Spleen (tissue), 7 donors: ENCODE results near the gene ABCC5.

Experiments used
- CTCF ChIP-seq, 11 experiments: fragments of 200-600 bp in 7 of 11; fragments of 450-650 bp in 4 of 11; sonication (generic) in 4 of 11; IDR thresholded peaks in 8 of 11; conservative IDR thresholded peaks in 3 of 11; 1 replicate in 7 of 11; 2 replicates in 4 of 11; pipeline versions ENCODE4 v1.4.0 to v1.8.0; 2016 to 2021; ENCODE audit warnings: antibody characterized with exemption in 11 of 11, inconsistent platforms in 4 of 11, mild to moderate bottlenecking in 1 of 11
- POLR2AphosphoS5 ChIP-seq, 3 donors: sonication (generic); formaldehyde crosslinking; IDR thresholded peaks; one replicate each; pipeline ENCODE4 v1.5.1; 2017; ENCODE audit warnings: antibody characterized with exemption in 3 of 3
- donor health status: DM: no; HTN: no; CAD: no; lungs with moderate emphysema.
- donor health status: DM: no; HTN: no; CAD: no.
- donor health status: DM: no; HTN: no; CAD: no.

GRCh38 chr3:183875411-183875810 is 142.3 kb downstream of the ABCC5 start:
- TF ChIP-seq CTCF (IDR thresholded peaks at IDR 0.05 in 8 of 11, conservative IDR thresholded peaks at IDR 0.05 in 3 of 11) (no peak), POLR2AphosphoS5 (IDR thresholded peaks at IDR 0.05) (no peak)
